Stimulated activated CD8-positive, alpha-beta memory T cell treated with anti-CD3 and anti-CD28 coated beads, Interleukin-2, amount 100 ng/mL, for 1 hour (primary cell): Measurements from ENCODE around the gene KLF1.

Source experiments
- DNase-seq, 2 donors: peaks; one replicate each; pipeline ENCODE4 v3.0.0-alpha.2; 2020; ENCODE audit warnings: low read depth in 2 of 2

Gene KLF1

DNA sequence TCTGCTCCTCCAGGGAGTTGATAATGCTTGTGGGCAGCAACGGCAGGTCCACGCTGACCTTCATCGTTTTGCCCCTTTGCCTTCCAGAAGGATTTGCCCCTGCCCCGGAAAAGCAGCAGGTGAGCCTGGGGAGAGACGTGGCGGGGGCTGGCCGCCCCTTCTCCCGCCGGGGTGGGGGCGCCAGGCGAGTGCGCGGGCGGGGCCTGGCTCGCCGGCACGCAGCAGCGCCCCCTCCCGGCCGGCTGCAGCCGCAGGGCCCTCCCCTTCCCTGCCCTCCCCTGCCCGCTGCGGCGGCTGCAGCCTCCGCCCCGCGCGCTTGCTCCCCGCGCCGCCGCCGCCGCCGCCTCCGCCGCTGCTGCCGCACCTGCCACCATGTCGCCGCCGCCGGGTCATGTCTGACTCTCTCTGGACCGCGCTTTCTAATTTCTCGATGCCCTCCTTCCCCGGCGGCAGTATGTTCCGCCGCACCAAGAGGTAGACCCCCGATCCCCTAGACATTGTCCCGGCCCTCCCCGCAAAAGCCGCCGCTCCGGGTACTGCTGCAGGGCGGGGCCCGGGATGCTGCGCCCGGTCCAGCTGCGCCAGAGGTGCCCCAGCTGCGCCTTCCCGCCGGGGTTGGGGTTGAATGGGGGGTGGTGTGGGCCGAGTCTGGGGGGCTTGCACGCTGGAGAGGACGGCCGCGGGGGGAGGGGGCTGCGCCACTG is 48.7 kb downstream of the KLF1 start, which contains the start of gene MAST1:
MAST1 (plus strand) TSS at position 334 of the 704 bp plus-strand sequence; CDS start at position 392, 58 bp downstream.
- DNase-seq = no peak

DNA sequence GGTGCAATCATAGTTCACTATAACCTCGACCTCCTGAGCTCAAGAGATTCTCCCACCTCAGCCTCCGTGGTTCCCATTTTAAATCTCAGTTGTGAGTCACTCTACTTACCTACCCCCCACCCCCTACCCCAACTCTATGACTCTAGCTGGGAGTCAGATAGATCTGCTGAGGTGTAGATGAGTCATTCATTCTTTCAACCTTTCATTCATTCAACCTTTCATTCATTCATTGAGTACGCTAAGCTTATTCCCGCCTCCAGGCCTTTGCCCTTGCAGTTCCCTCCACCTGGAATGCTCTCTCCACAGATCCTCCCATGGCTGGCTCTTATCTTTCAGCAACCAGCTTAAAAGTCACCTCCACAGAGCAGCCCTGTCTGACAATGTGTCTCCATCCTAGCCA is 49.8 kb downstream of the KLF1 start:
- DNase-seq = no peak

DNA sequence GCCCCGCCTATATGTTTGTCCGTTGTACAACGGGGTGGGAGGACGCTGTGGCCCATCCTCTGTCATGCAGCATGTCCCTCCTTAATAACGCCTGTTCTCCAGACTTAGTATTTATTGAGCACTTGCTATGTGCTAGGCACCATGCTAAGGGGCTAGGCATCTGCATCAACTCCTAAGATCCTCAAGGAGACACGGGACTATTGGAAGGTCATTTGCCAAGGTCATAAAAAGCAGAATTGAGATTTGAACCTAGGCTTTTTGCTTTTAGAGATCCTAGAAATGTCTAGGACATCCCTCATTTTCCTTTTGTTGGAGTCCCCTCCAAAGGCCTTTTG is 50.5 kb downstream of the KLF1 start:
- no peak for DNase-seq

DNA sequence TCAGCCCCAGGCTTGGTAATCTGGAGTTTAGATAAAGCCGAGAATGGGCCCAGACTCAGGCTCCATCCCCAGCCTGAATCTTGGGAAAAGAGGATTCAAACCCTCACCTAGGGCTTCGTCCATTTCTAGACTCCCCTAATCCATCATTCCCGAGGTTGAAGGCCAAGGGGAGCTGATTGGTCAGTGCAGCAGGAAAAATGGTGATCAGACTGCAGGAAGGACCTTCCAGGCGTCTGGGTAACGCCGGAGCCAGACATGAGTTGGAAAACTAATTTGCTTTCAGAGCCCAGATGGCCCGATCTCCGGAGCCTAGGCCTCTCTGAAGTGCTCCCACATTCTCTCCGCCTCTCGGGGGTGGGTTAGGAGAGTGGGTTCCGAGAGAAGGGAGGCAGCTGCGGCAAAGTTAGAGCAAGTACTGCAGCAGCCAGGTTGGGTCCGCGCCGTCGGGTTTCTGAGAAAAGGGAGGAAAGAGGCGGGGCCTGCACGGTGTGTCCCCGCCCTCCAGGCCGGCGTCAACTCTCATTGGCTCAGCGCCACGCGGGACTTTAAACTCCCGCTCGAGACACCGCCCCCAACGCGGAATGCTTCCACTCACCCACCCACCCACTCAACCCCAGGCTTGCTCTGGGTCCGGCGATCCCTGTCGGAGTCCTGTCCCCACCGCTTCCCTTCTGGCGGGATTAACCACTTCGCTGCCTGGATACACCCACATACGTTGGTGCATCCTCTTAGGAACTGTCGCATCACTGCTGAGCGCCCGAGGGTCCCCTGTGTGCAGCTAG is 51.8 kb downstream of the KLF1 start:
- no peak for DNase-seq

DNA sequence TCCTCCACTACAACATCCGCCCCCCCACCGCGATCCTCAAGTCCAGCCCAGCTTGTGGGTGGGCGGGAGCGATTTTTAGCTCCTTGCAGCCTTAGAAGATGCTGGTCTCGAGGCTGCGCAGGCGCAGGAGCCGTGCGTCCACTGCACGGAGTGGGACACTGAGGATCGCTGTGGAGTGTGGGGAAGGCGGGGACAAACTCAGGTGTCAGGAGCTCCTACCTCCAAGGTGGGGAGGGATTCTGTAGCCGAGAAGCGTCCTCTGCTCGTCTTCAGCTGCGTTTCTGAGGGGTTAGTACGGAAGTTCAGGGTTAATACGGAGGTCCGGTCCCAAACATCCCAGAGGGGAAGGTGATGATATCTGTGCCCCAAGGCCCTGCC is 52.4 kb downstream of the KLF1 start, which contains the start of gene RTBDN:
RTBDN (minus strand) TSS at position 14 of the 378 bp plus-strand sequence. CDS start 4,600 bp downstream, outside the sequence.
- DNase-seq = no peak
